ENCODE data around the gene UCMA. TPM values are rescaled to one million over a fixed set of nuclear protein-coding genes. Genes with fewer than 3 reads are reported as not detected.

Gene UCMA
- total RNA-seq, 1 experiment from 2014 or later: 1.0 TPM

DNA sequence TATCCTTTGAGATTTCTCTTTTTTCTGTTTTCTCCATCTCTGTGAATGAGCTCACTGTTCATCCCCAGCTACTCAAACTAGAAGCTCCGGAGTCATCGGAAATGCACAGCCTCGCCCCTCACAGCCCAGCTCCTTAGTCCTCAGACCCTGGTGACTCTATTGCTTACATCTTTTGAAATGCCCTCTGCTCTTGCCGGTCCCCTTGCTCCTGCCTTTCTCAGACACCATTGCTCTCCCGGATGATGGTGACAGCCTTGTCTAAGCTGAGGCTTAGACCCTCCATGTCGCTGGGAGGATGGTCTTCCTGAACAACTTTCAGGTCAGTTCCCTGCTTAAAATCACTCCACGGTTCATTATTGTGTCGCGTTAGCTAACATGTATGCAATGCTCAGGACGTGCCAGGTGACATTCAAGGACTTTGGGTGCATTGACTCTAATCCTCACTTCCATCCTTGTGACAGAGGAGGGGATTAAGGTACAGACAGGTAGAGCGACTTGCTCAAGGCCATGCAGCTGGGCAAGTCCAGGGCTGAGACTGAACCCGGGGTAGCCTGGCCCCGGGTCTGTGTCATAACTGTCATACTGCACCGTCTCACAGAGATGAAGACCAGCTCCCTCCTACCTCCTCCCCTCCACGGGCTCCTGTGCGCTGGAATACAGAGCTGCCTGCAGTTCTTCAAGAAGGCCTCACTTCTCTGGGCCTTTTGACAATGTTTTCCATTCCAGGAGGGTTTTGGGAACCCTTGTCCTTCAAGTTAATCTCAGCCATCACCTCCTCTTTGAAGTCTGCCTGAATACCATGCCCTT lies 4.3 kb upstream of the UCMA start:
- ChIA-PET CTCF (interaction anchor here (1.0 to 1.2 kb wide), 3 partner anchors 17 to 77 kb away, joined by 3 to 4 read pairs (median 3); partner anchors contain the start of gene MCM10), POLR2A (interaction anchor here (0.9 kb wide), 1 partner anchor 40 kb away, joined by 3 read pairs; no protein-coding TSS in a partner anchor)
- TF ChIP-seq TEAD4 (CRISPR knock-in tag; IDR thresholded peaks at IDR 0.05) (no peak), USF2 (CRISPR knock-in tag; IDR thresholded peaks at IDR 0.05) (no peak), NFE2L1 (CRISPR knock-in tag; IDR thresholded peaks at IDR 0.05) (no peak), ATF1 (CRISPR knock-in tag; IDR thresholded peaks at IDR 0.05) (no peak), NR3C1 (CRISPR knock-in tag; conservative IDR thresholded peaks at IDR 0.05; ENCODE audit: low read depth) (no peak), SMAD4 (CRISPR knock-in tag; IDR thresholded peaks at IDR 0.05) (no peak), HMGA2 (CRISPR knock-in tag; IDR thresholded peaks at IDR 0.05) (no peak), USF1 (CRISPR knock-in tag; IDR thresholded peaks at IDR 0.05) (no peak), ZNF281 (CRISPR knock-in tag; IDR thresholded peaks at IDR 0.05) (no peak), SP1 (CRISPR knock-in tag; conservative IDR thresholded peaks at IDR 0.05) (no peak), ZNF219 (CRISPR knock-in tag; IDR thresholded peaks at IDR 0.05; ENCODE audit: borderline replicate concordance) (no peak), GRHL2 (CRISPR knock-in tag; IDR thresholded peaks at IDR 0.05; ENCODE audit: insufficient replicate concordance, severe bottlenecking) (no peak), ZMAT4 (CRISPR knock-in tag; IDR thresholded peaks at IDR 0.05) (no peak)
- TF ChIP-seq, protein P1, sequence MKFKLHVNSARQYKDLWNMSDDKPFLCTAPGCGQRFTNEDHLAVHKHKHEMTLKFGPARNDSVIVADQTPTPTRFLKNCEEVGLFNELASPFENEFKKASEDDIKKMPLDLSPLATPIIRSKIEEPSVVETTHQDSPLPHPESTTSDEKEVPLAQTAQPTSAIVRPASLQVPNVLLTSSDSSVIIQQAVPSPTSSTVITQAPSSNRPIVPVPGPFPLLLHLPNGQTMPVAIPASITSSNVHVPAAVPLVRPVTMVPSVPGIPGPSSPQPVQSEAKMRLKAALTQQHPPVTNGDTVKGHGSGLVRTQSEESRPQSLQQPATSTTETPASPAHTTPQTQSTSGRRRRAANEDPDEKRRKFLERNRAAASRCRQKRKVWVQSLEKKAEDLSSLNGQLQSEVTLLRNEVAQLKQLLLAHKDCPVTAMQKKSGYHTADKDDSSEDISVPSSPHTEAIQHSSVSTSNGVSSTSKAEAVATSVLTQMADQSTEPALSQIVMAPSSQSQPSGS (CRISPR knock-in tag; IDR thresholded peaks at IDR 0.05; ENCODE audit: borderline replicate concordance, low read depth): no peak
- Mint-ChIP-seq H3K9me3 (no peaks in the 10 kb centered on the region), H3K4me1 (peaks cover 12% of the 10 kb centered on the region), H3K36me3 (no peaks in the 10 kb centered on the region), H3K27me3 (ENCODE audit: low read depth) (no peaks in the 10 kb centered on the region), H3K27ac (0 out of 2 replicates have a peak overlapping the region, but pooled peaks have one; percentile 26), H3K4me3 (no peak overlapping the region)
- ATAC-seq: no peak
- DNase-seq (ENCODE audit: low spot score): no peak

GRCh38 chr10:13236638-13237037 lies 2.5 kb upstream of the UCMA start:
- DNase-seq (ENCODE audit: low spot score): no peak
- ChIA-PET POLR2A (no interaction called here), CTCF (no interaction called here)
- Mint-ChIP-seq H3K27ac (no peak overlapping the region), H3K27me3 (ENCODE audit: low read depth) (no peaks in the 10 kb centered on the region), H3K9me3 (no peaks in the 10 kb centered on the region), H3K36me3 (no peaks in the 10 kb centered on the region), H3K4me1 (peaks cover 21% of the 10 kb centered on the region), H3K4me3 (no peak overlapping the region)
- no peak for ATAC-seq
- TF ChIP-seq MLX (CRISPR knock-in tag; IDR thresholded peaks at IDR 0.05) (no peak), ZNF423 (CRISPR knock-in tag; IDR thresholded peaks at IDR 0.05) (no peak), ZNF416 (CRISPR knock-in tag; IDR thresholded peaks at IDR 0.05) (no peak), CREM (CRISPR knock-in tag; IDR thresholded peaks at IDR 0.05) (no peak), EMX1 (CRISPR knock-in tag; IDR thresholded peaks at IDR 0.05) (no peak), ZNF232 (CRISPR knock-in tag; IDR thresholded peaks at IDR 0.05) (no peak), ZNF281 (CRISPR knock-in tag; IDR thresholded peaks at IDR 0.05) (no peak), ZNF671 (CRISPR knock-in tag; IDR thresholded peaks at IDR 0.05) (no peak), ZNF138 (CRISPR knock-in tag; conservative IDR thresholded peaks at IDR 0.05) (no peak), JUN (CRISPR knock-in tag; IDR thresholded peaks at IDR 0.05) (no peak), RORB (CRISPR knock-in tag; IDR thresholded peaks at IDR 0.05) (no peak), E2F1 (CRISPR knock-in tag; IDR thresholded peaks at IDR 0.05) (no peak)
